Fibroblast of the conjunctiva (primary cell): ENCODE measurements around the gene LDHB.
A peak's percentile ranks its signal among the peaks of the same experiment; 100 is the strongest.
"Not testable (repeated sequence)": the region's sequence is repeated elsewhere in the genome, so short reads cannot be mapped to it uniquely, and the experiment has no call there.

ENCODE experiments used
- DNase-seq: peaks from one replicate; pipeline ENCODE4 v3.0.0-alpha.2; 2010; ENCODE audit warnings: low read depth

The LDHB gene

DNA sequence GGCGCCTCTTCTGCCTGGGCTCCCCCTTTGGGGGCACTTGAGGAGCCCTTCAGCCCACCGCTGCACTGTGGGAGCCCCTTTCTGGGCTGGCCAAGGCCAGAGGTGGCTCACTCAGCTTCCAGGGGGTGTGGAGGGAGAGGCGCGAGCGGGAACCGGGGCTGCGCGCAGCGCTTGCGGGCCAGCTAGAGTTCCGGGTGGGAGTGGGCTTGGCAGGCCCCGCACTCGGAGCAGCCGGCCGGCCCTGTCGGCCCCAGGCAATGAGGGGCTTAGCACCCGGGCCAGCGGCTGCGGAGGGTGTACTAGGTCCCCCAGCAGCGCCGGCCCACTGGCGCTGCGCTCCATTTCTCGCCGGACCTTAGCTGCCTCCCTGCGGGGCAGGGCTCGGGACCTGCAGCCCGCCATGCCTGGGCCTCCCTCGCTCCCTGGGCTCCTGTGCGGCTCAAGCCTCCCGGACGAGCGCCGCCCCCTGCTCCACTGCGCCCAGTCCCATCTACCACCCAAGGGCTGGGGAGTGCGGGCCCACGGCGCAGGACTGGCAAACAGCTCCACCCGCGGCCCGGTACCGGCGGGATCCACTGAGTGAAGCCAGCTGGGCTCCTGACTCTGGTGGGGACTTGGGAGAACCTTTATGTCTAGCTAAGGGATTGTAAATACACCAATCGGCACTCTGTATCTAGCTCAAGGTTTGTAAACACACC is 3.9 kb upstream of the LDHB start:
- not testable (repeated sequence) for DNase-seq

- DNase-seq: no peak
These were observed 1.7 kb upstream of the LDHB start for GRCh38 chr12:21659383-21659782.

GRCh38 chr12:21656905-21657325 is 727 bp downstream of the LDHB start:
- peak; percentile 24 for DNase-seq

GRCh38 chr12:21655591-21655990 is 2.1 kb downstream of the LDHB start:
- no peak for DNase-seq

DNA sequence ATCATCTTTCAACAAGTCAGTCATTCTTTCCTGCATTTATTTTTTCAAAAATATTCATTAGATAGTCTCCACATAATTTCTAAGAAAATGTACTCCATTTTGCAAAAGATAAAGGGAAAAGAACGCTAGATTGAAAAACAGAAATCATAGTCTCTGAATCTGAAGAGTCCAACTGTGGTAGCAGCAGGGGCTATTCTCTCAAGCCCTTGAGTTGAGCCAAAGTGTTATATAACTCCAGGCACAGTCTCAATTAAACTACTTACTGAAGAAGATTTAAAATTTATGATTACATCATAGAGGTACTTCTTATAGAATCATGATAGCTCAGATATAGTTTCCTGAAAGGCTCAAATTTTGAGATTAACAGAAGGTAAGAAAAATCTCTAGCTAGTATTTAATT is 5.8 kb downstream of the LDHB start:
- no peak for DNase-seq

GRCh38 chr12:21650997-21651396 is 6.6 kb downstream of the LDHB start:
- DNase-seq: no peak

DNA sequence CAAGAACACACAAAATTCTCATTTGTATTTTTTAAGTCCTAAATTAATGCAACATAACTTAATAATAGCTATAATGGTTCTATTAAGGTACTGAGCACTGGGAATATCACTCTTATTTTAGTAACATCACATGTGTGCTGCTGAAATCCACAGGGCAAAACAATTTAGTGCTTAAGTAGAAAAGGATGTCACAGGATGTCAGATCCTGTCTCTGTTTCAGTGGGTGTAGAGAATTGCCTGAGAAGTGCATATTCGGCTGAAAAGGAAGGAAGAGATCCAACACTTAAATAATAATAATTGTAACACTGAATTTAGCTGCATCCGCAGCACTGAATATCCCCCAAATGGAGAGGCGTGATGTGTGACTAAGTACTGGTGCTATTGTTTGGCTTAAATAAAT is 8.6 kb downstream of the LDHB start:
- no peak for DNase-seq

- no peak for DNase-seq
These were observed 9.3 kb downstream of the LDHB start for GRCh38 chr12:21648378-21648777.

DNA sequence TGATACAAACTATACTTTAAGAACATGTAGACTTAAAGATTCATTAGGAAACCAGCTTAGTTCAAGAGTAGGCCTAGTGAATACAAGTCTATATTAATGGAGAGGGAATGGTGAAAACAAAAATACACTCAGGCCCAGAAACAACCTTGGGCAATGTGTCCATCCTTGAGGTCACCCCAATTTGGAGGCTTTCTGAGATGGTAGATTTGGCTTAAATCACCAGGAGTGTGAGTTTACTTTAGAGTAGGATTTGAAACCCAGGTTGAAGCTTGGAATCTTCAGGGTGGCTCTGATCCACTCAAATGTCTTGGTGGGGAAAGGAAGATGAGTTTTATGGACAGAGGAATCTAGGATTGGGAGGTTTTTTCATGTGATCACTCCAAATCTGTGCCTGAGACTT is 10.5 kb downstream of the LDHB start:
- no peak for DNase-seq

GRCh38 chr12:21645041-21645500 is 12.6 kb downstream of the LDHB start:
- DNase-seq: peak; percentile 27

DNA sequence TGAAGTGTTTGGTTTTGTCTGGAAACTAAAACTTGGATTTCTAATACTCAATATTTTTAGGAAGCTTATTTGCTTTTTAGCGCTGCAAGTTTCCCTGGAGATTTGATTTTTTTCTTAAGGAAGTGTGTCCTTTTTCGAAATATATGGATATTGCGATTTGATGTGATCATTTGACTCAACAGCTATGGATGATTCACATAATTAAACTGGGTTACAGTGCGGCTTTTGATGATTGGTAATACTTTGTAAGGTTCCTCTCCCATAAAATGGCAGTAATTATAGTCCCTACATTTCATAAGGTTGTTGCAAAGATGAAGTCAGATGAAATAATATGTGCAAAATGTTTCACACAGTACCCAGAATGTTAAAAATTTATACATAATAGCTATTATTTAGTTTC is 13.1 kb downstream of the LDHB start:
- DNase-seq: no peak

GRCh38 chr12:21643758-21644157 is 13.9 kb downstream of the LDHB start:
- DNase-seq: no peak

GRCh38 chr12:21642707-21643389 is 14.8 kb downstream of the LDHB start:
- DNase-seq: no peak

GRCh38 chr12:21638054-21638891 is 19.4 kb downstream of the LDHB start:
- DNase-seq: no peak

DNA sequence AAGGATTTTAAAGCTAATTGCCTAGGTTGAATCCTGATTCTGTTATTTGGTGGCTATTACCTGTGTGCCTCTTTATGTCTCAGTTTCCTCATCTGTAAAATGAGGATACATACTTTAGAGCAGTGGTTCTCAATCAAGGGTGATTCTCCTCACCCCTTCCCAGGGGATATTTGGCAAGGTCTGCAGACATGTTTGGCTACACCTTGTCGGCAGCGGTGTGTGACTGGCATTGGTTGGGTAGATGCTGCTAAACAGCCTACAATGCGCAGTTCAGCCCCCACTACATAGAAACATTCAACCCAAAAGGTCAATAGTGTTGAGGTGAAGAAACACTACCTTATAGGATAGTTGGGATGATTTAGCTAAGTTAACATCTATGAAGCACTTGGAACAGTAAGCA is 23.4 kb downstream of the LDHB start:
- DNase-seq: no peak

DNA sequence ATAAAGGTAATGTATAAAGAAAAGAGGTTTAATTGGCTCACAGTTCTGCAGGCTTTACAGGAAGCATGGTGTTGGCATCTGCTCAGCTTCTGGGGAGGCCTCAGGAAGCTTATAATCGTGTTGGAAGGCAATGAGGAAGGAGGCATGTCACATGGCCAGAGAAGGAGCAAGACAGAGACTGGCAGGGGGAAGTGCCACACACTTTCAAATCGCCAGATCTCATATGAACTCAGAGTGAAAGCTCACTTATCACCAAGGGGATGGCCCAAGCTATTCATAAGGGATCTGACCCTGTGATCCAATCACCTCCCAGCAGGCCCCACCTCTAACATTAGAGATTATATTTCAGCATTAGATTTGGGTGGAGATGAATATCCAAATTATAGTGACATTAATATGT is 26.3 kb downstream of the LDHB start:
- DNase-seq: no peak

DNA sequence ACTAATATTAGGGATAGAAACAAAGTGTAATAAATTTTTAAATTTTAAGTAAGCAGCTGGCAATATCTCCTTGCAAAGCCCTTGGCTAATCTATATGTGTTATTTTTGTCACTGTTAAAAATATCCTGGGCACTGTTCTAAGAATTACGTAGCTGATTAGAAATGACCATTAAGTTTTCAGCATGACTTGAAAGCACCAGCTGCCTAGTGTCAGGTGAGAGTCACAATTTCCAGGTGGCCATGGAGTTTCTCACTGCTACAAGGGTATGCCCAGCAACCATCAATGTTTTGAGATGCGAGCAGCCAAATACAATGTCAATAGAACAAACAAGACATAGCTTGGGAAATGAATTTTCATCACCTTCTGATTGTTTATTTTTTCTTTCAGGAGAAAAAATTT is 29.7 kb downstream of the LDHB start:
- no peak for DNase-seq

GRCh38 chr12:21618566-21618965 is 39.1 kb downstream of the LDHB start:
- no peak for DNase-seq

- no peak for DNase-seq
These were observed 40.6 kb downstream of the LDHB start for GRCh38 chr12:21617030-21617429.

GRCh38 chr12:21615431-21615830 is 42.2 kb downstream of the LDHB start:
- DNase-seq: no peak

GRCh38 chr12:21614506-21614905 is 43.1 kb downstream of the LDHB start:
- no peak for DNase-seq

DNA sequence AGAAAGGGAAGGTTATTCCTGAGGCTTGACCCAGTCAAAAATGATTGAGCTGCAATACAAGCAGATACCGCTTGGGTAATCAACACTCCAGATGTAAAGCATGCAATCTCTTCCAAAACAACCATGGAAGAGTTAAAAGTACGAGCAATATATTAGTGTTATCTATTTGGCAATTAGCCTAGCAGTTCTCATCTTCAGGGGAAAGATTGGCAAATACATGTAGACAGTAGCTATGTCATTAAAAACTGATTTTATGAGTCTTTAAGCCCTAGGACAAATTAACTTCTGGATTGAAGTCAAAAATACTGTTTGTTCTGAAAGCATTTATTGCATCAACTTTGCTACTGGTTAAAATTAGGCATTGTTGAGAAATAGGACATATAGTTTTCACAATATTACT is 43.7 kb downstream of the LDHB start:
- no peak for DNase-seq

- no peak for DNase-seq
These were observed 49.4 kb downstream of the LDHB start for GRCh38 chr12:21608196-21608595.
